Islet of Langerhans (tissue), 1 donor: ENCODE measurements around the gene KLHL25.
A peak's percentile ranks its signal among the peaks of the same experiment; 100 is the strongest.

Experiments used
- FAIRE-seq: peaks from one replicate; lab custom pipeline; 2011; peaks lifted over from hg19 to GRCh38; lab: Jason Lieb, UNC

The KLHL25 gene

GRCh38 chr15:85746641-85747040, 48.1 kb downstream of the KLHL25 start:
- no peak for FAIRE-seq

GRCh38 chr15:85745525-85746150, 49.1 kb downstream of the KLHL25 start:
- FAIRE-seq, result no peak

GRCh38 chr15:85745023-85745422, 49.7 kb downstream of the KLHL25 start:
- no peak for FAIRE-seq

- no peak for FAIRE-seq
Observed at GRCh38 chr15:85744579-85744978, 50.1 kb downstream of the KLHL25 start.

GRCh38 chr15:85743392-85744055, 51.2 kb downstream of the KLHL25 start:
- FAIRE-seq, result no peak

- no peak for FAIRE-seq
Observed at GRCh38 chr15:85742186-85742821, 52.4 kb downstream of the KLHL25 start.

- FAIRE-seq, result no peak
Observed at GRCh38 chr15:85741662-85742061, 53.1 kb downstream of the KLHL25 start.

GRCh38 chr15:85741021-85741421, 53.7 kb downstream of the KLHL25 start:
- FAIRE-seq, result no peak

- no peak for FAIRE-seq
Observed at GRCh38 chr15:85737061-85737460, 57.7 kb downstream of the KLHL25 start.

GRCh38 chr15:85733416-85733815, 61.3 kb downstream of the KLHL25 start:
- FAIRE-seq, result no peak

- FAIRE-seq, result peak; percentile 99
Observed at GRCh38 chr15:85730001-85730820, 64.5 kb downstream of the KLHL25 start.

GRCh38 chr15:85727068-85727467, 67.7 kb downstream of the KLHL25 start:
- no peak for FAIRE-seq

GRCh38 chr15:85726454-85726853, 68.3 kb downstream of the KLHL25 start:
- FAIRE-seq, result no peak

- FAIRE-seq, result no peak
Observed at GRCh38 chr15:85725564-85725963, 69.2 kb downstream of the KLHL25 start.

GRCh38 chr15:85725019-85725418, 69.7 kb downstream of the KLHL25 start:
- FAIRE-seq, result no peak

- no peak for FAIRE-seq
Observed at GRCh38 chr15:85723960-85724945, 70.5 kb downstream of the KLHL25 start.

GRCh38 chr15:85722374-85723152, 72.2 kb downstream of the KLHL25 start:
- no peak for FAIRE-seq

- FAIRE-seq, result no peak
Observed at GRCh38 chr15:85718981-85719380, 75.7 kb downstream of the KLHL25 start.

GRCh38 chr15:85718271-85718971, 76.3 kb downstream of the KLHL25 start:
- no peak for FAIRE-seq

GRCh38 chr15:85717212-85717611, 77.5 kb downstream of the KLHL25 start:
- no peak for FAIRE-seq
